GM11168 (cell line): Measurements from ENCODE around the gene HOXD4.

Experiments
- in situ Hi-C: fragments of 300-500 bp; cut with MboI; formaldehyde crosslinking; loops from one replicate; pipeline ENCODE4 v1.12.0; 2022; ENCODE audit warnings: low sequenced_read_pairs; ENCODE audit not compliant: unreplicated experiment

The HOXD4 gene

GRCh38 chr2:176152350-176153181 lies 1.2 kb downstream of the HOXD4 start:
- in situ Hi-C loops, result no loop called here

GRCh38 chr2:176154576-176155252 lies 3.4 kb downstream of the HOXD4 start:
- in situ Hi-C loops, result no loop called here

- in situ Hi-C loops, result no loop called here
Observed at GRCh38 chr2:176155356-176156044, 4.2 kb downstream of the HOXD4 start.

- in situ Hi-C loops, result no loop called here
Observed at GRCh38 chr2:176156301-176156806, 5.0 kb downstream of the HOXD4 start.

GRCh38 chr2:176156807-176157498 lies 5.6 kb downstream of the HOXD4 start, which contains the start of gene HOXD3:
Gene HOXD3 (plus strand): TSS chr2:176157307. CDS start chr2:176169115, 11,808 bp downstream.
- in situ Hi-C loops, result no loop called here

- in situ Hi-C loops, result no loop called here
Observed at GRCh38 chr2:176157499-176158185, 6.3 kb downstream of the HOXD4 start.

GRCh38 chr2:176158186-176158591 lies 6.8 kb downstream of the HOXD4 start:
- in situ Hi-C loops, result no loop called here

- in situ Hi-C loops, result no loop called here
Observed at GRCh38 chr2:176158855-176159662, 7.7 kb downstream of the HOXD4 start.

- in situ Hi-C loops, result no loop called here
Observed at GRCh38 chr2:176159663-176160250, 8.4 kb downstream of the HOXD4 start.

GRCh38 chr2:176160251-176160985 lies 9.1 kb downstream of the HOXD4 start:
- in situ Hi-C loops, result no loop called here

GRCh38 chr2:176160986-176161824 lies 9.9 kb downstream of the HOXD4 start:
- in situ Hi-C loops, result no loop called here

- in situ Hi-C loops, result no loop called here
Observed at GRCh38 chr2:176161825-176162626, 10.7 kb downstream of the HOXD4 start.

GRCh38 chr2:176162911-176163671 lies 11.7 kb downstream of the HOXD4 start:
- in situ Hi-C loops, result no loop called here

- in situ Hi-C loops, result no loop called here
Observed at GRCh38 chr2:176163672-176164056, 12.3 kb downstream of the HOXD4 start.

- in situ Hi-C loops, result no loop called here
Observed at GRCh38 chr2:176164201-176164600, 12.9 kb downstream of the HOXD4 start.
